Suprapubic skin (tissue), 3 donors: ENCODE measurements around the gene THSD8.

Source experiments
- CTCF ChIP-seq, 2 donors: fragments of 200-600 bp in 1 of 2; fragments of 450-650 bp in 1 of 2; sonication (generic) in 1 of 2; IDR thresholded peaks; one replicate each; pipeline ENCODE4 v1.5.1; 2016 to 2019; ENCODE audit warnings: antibody characterized with exemption in 2 of 2, mild to moderate bottlenecking in 1 of 2, moderate library complexity in 1 of 2
- POLR2A ChIP-seq, 2 donors: fragments of 450-650 bp; IDR thresholded peaks; one replicate each; pipeline ENCODE4 v1.6.1; 2017; ENCODE audit warnings: antibody characterized with exemption in 2 of 2, mild to moderate bottlenecking in 2 of 2, moderate library complexity in 2 of 2

DNA sequence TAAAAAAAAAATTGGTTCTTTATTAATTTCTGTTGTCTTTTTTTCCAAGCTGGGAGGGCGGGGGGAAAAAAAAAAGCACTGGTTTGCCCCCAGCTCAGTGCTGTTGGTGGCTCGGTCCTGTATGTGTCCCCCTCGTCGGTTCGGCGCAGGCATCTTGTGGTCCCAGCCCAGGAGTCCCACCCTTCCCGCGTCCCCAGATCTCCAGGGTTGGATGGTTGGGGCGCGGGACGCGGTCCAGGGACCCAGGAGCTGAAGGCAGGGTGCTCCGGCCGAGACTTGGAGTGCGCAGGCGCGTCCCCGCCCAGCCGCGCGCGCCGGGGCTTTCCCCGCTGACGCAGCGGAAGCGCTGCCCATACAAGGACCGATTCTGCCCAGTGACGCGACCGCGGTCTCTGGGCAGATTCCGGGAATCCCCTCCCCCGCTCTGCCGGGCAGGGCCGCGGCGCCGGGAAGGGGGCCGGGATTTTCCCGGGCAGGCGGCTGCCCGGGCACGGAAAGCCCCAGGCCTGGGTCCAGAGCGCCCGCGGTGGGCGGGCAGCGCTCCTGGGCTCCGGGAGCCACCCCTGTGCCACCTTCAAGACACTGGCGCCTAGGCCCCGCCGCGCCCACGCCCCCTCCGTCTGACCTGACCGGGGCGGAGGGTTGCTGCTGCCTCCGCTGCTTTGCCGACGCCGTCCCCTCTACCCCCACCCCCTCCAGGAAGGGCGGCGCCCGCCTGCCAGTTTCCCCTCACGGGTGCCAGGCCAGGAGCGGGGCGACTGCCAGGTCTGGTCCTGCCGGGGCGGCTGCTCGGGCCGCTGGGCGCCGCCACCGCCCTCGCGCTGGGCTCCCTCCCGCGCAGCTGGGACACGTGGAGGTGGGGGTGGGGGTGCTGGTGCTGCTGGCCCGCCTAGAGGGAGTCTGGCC, 8.3 kb upstream of the THSD8 start:
- TF ChIP-seq POLR2A (IDR thresholded peaks at IDR 0.05) (peak; percentile 46 to 67), CTCF (IDR thresholded peaks at IDR 0.05) (no peak)
